ENCODE measurements around the gene GSDME. TPM values are rescaled to one million over a fixed set of nuclear protein-coding genes. Genes with fewer than 3 reads are reported as not detected.

GSDME gene
- total RNA-seq, 1 experiment from 2014 or later: 5.5 TPM

DNA sequence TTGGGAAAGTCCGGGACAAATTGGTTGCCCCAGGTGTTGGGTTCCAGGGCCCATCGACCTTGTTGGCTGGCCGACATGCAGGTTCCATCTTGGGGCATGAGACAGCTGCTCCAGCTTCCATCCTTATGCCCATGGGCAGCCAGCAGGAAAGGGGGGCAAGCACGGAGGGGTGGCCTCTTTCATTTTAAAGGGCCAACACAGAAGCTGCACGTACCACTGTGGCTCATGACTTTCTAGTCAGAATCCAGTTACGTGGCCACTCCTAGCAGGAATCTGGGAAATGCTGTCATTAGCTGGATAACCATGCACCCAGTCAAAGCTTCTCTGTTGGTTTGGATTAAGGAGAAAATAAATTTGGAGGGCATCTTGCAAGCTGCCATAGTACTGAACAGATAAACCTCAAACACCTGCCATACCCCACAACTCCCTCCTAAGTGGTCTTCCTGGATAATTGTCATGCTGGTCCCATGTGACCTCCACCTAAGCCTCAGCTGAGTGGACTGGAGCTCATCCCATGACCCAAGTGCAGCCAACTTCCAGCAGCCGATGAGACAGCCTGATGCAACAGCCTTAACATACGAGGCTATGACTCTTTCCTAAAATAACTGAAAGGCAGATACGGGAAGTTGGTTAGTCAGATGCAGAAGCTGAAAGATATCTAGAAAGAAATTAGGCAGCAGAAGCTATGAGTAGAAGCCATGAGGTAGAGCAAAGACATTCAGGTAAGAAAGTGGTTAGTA lies 21.4 kb upstream of the GSDME start:
- H3K14ac ChIP-seq (ENCODE audit: insufficient read depth, low read length): no peak overlapping the region
- no peak overlapping the region for H4K91ac ChIP-seq (ENCODE audit: insufficient read length, low read depth, low read length)
- H2AFZ ChIP-seq (ENCODE audit: low read length): no peak overlapping the region
- no peaks in the 10 kb centered on the region; the same call in 1 of the 2 replicates for H3K27me3 Mint-ChIP-seq (ENCODE audit: low read depth)
- no peak overlapping the region for H3K18ac ChIP-seq (ENCODE audit: insufficient read length, low read depth, low read length)
- no peak overlapping the region for H3K4me3 Mint-ChIP-seq
- no peak overlapping the region for H4K8ac ChIP-seq (replicated peaks; ENCODE audit: insufficient read length, low read depth, low read length)
- no peak overlapping the region for H3K4me2 ChIP-seq (ENCODE audit: insufficient read depth, insufficient read length, low read length)
- no peak overlapping the region for H3K9ac ChIP-seq (ENCODE audit: extremely low read depth, insufficient read length, low read length)
- no peak for DNase-seq
- H3K27me3 ChIP-seq (ENCODE audit: insufficient read depth, low read length): no peaks in the 10 kb centered on the region
- no peaks in the 10 kb centered on the region for H3K9me3 ChIP-seq (ENCODE audit: control insufficient read depth, low read depth, low read length)
- TF ChIP-seq, protein P1, sequence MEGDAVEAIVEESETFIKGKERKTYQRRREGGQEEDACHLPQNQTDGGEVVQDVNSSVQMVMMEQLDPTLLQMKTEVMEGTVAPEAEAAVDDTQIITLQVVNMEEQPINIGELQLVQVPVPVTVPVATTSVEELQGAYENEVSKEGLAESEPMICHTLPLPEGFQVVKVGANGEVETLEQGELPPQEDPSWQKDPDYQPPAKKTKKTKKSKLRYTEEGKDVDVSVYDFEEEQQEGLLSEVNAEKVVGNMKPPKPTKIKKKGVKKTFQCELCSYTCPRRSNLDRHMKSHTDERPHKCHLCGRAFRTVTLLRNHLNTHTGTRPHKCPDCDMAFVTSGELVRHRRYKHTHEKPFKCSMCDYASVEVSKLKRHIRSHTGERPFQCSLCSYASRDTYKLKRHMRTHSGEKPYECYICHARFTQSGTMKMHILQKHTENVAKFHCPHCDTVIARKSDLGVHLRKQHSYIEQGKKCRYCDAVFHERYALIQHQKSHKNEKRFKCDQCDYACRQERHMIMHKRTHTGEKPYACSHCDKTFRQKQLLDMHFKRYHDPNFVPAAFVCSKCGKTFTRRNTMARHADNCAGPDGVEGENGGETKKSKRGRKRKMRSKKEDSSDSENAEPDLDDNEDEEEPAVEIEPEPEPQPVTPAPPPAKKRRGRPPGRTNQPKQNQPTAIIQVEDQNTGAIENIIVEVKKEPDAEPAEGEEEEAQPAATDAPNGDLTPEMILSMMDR (conservative IDR thresholded peaks at IDR 0.05): no peak
- WGBS (ENCODE audit: extremely low coverage, insufficient read length, low lambda C conversion rate): no CpG with 5 or more reads among the region's 9 CpGs
- H3K4me1 ChIP-seq (ENCODE audit: insufficient read depth, low read length): peaks cover 3% of the 10 kb centered on the region; the same call in 1 of the 2 replicates
- H2BK12ac ChIP-seq (ENCODE audit: insufficient read length, low read depth, low read length): no peak overlapping the region
- H4K20me1 ChIP-seq (ENCODE audit: control insufficient read depth, insufficient read depth, insufficient read length): no peaks in the 10 kb centered on the region
- peaks cover 4 to 5% of the 10 kb centered on the region in 2 experiments; a peak in 3 of 4 replicates for H3K4me1 Mint-ChIP-seq
- no peak overlapping the region for H3T11ph ChIP-seq (ENCODE audit: low read length)
- H2BK5ac ChIP-seq (ENCODE audit: insufficient read length, low read length): no peak overlapping the region
- H3K27ac Mint-ChIP-seq: no peak overlapping the region
- H2BK15ac ChIP-seq (ENCODE audit: low read depth, low read length): no peak overlapping the region
- H2AK5ac ChIP-seq (ENCODE audit: insufficient read length, low read length): no peak overlapping the region
- H3K79me2 ChIP-seq (ENCODE audit: insufficient read depth, low read length): no peaks in the 10 kb centered on the region
- no peaks in the 10 kb centered on the region for H3K23me2 ChIP-seq (ENCODE audit: insufficient read length, low read depth, low read length, poor library complexity, severe bottlenecking)
- H3K4ac ChIP-seq (ENCODE audit: low read depth, low read length): no peak overlapping the region
- peaks cover 3 to 5% (median 5%) of the 10 kb centered on the region in 3 experiments; a peak in 6 of 7 replicates for H3K36me3 Mint-ChIP-seq (ENCODE audit: insufficient read depth in 1 of 3, low read depth in 3 of 3)
- H2BK20ac ChIP-seq (ENCODE audit: low read depth, low read length, poor library complexity, severe bottlenecking): no peak overlapping the region
- no peak overlapping the region for H3K27ac ChIP-seq (ENCODE audit: insufficient read length, low read depth, low read length)
- no peak overlapping the region for H4K5ac ChIP-seq (ENCODE audit: insufficient read length, low read depth, low read length)
- H3K79me1 ChIP-seq (ENCODE audit: insufficient read depth, low read depth, low read length, poor library complexity, severe bottlenecking): no peaks in the 10 kb centered on the region
- no peak overlapping the region for H3K23ac ChIP-seq (ENCODE audit: insufficient read length, low read depth, low read length)
- peaks cover 5 to 10% of the 10 kb centered on the region in 2 experiments for H3K9me3 Mint-ChIP-seq
- no peak overlapping the region for H3K56ac ChIP-seq (ENCODE audit: insufficient read length, low read depth, low read length)
- H2BK120ac ChIP-seq (ENCODE audit: low read depth, low read length, poor library complexity, severe bottlenecking): no peak overlapping the region

Data from H9 (cell line).